Measurements from ENCODE around the gene ATF7. TPM values are rescaled to one million over a fixed set of nuclear protein-coding genes. Genes with fewer than 3 reads are reported as not detected.
"Not testable (repeated sequence)": the region's sequence is repeated elsewhere in the genome, so short reads cannot be mapped to it uniquely, and the experiment has no call there.

The ATF7 gene
- total RNA-seq, 4 donors from 2014 or later, result 25.6 to 38.0 (median 29.8) TPM

GRCh38 chr12:53644133-53644532, 18.0 kb upstream of the ATF7 start:
- no peaks in the 10 kb centered on the region for H3K36me3 ChIP-seq
- TF ChIP-seq, protein P1, sequence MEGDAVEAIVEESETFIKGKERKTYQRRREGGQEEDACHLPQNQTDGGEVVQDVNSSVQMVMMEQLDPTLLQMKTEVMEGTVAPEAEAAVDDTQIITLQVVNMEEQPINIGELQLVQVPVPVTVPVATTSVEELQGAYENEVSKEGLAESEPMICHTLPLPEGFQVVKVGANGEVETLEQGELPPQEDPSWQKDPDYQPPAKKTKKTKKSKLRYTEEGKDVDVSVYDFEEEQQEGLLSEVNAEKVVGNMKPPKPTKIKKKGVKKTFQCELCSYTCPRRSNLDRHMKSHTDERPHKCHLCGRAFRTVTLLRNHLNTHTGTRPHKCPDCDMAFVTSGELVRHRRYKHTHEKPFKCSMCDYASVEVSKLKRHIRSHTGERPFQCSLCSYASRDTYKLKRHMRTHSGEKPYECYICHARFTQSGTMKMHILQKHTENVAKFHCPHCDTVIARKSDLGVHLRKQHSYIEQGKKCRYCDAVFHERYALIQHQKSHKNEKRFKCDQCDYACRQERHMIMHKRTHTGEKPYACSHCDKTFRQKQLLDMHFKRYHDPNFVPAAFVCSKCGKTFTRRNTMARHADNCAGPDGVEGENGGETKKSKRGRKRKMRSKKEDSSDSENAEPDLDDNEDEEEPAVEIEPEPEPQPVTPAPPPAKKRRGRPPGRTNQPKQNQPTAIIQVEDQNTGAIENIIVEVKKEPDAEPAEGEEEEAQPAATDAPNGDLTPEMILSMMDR (IDR thresholded peaks at IDR 0.05), result no peak
- TF ChIP-seq POLR2A (IDR thresholded peaks at IDR 0.05), result no peak
- no peaks in the 10 kb centered on the region for H3K4me1 ChIP-seq
- no peak overlapping the region for H3K27ac ChIP-seq
- no peak for DNase-seq
- no peaks in the 10 kb centered on the region for H3K27me3 ChIP-seq
- no peaks in the 10 kb centered on the region for H3K9me3 ChIP-seq
- H3K4me3 ChIP-seq, result no peak overlapping the region

GRCh38 chr12:53643232-53643979, 17.2 kb upstream of the ATF7 start:
- Histone ChIP-seq H3K4me3 (no peak overlapping the region), H3K9me3 (no peaks in the 10 kb centered on the region), H3K27ac (no peak overlapping the region), H3K36me3 (no peaks in the 10 kb centered on the region), H3K4me1 (no peaks in the 10 kb centered on the region), H3K27me3 (no peaks in the 10 kb centered on the region)
- no peak for TF ChIP-seq POLR2A (IDR thresholded peaks at IDR 0.05)
- TF ChIP-seq, protein P1 (IDR thresholded peaks at IDR 0.05), result no peak
- DNase-seq, result no peak

GRCh38 chr12:53638057-53638456, 11.9 kb upstream of the ATF7 start:
- no peaks in the 10 kb centered on the region for H3K9me3 ChIP-seq
- no peak overlapping the region for H3K27ac ChIP-seq
- no peak overlapping the region for H3K4me3 ChIP-seq
- H3K4me1 ChIP-seq, result no peaks in the 10 kb centered on the region
- no peaks in the 10 kb centered on the region for H3K36me3 ChIP-seq
- no peak for DNase-seq
- no peaks in the 10 kb centered on the region for H3K27me3 ChIP-seq
- TF ChIP-seq, protein P1 (IDR thresholded peaks at IDR 0.05), result no peak
- TF ChIP-seq POLR2A (IDR thresholded peaks at IDR 0.05), result no peak

GRCh38 chr12:53636641-53637040, 10.5 kb upstream of the ATF7 start:
- Histone ChIP-seq H3K4me3 (no peak overlapping the region), H3K9me3 (no peaks in the 10 kb centered on the region), H3K27ac (no peak overlapping the region), H3K36me3 (no peaks in the 10 kb centered on the region), H3K4me1 (no peaks in the 10 kb centered on the region), H3K27me3 (no peaks in the 10 kb centered on the region)
- DNase-seq, result no peak
- TF ChIP-seq, protein P1 (IDR thresholded peaks at IDR 0.05), result no peak
- no peak for TF ChIP-seq POLR2A (IDR thresholded peaks at IDR 0.05)

DNA sequence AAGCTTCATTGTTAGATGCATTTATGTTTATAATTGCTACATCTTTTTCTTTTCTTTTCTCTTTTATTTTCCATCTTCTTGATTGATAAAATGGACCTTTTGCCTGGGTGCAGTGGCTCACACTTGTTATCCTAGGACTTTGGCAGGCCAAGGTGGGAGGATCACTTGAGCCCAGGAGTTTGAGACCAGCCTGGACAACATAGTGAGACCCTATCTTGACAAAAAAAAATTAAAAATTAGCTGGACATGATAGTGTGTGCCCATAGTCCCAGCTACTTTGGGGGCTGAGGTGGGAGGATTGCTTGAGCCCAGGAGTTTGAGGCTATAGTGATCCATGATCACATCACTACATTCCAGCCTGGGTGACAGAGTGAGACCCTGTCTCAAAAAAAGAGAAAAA, 9.5 kb upstream of the ATF7 start:
- not testable (repeated sequence) for H3K4me3 ChIP-seq, H3K27ac ChIP-seq, H3K27me3 ChIP-seq, H3K9me3 ChIP-seq, H3K36me3 ChIP-seq, H3K4me1 ChIP-seq, DNase-seq

DNA sequence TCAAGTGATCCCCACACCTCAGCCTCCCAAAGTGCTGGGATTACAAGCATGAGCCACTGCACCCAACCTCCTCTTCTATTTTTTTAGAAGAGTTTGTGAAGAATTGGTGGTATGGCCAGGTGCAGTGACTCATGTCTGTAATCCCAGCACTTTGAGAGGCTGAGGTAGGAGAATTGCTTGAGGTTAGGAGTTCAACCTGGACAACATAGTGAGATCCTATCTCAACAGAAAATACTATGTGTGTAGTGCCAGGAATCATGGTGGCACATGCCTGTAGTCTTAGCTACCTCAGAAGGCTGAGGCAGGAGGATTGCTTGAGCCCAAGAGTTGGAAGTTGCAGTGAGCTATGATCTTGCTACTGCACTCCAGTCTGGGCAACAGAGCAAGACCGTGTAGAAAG, 5.5 kb upstream of the ATF7 start:
- Histone ChIP-seq H3K36me3 (no peaks in the 10 kb centered on the region), H3K27ac (no peak overlapping the region), H3K9me3 (no peaks in the 10 kb centered on the region), H3K4me1 (peaks cover 0 to 7% (median 0%) of the 10 kb centered on the region in 4 donors), H3K4me3 (no peak overlapping the region), H3K27me3 (no peaks in the 10 kb centered on the region)
- DNase-seq, result no peak
- TF ChIP-seq, protein P1 (IDR thresholded peaks at IDR 0.05), result no peak
- no peak for TF ChIP-seq POLR2A (IDR thresholded peaks at IDR 0.05)
